ENCODE data around the gene HSPE1. TPM values are rescaled to one million over a fixed set of nuclear protein-coding genes. Genes with fewer than 3 reads are reported as not detected.
"Not testable (repeated sequence)": the region's sequence is repeated elsewhere in the genome, so short reads cannot be mapped to it uniquely, and the experiment has no call there.

Gene HSPE1
- total RNA-seq, 1 donor from 2014 or later, result 115 TPM

DNA sequence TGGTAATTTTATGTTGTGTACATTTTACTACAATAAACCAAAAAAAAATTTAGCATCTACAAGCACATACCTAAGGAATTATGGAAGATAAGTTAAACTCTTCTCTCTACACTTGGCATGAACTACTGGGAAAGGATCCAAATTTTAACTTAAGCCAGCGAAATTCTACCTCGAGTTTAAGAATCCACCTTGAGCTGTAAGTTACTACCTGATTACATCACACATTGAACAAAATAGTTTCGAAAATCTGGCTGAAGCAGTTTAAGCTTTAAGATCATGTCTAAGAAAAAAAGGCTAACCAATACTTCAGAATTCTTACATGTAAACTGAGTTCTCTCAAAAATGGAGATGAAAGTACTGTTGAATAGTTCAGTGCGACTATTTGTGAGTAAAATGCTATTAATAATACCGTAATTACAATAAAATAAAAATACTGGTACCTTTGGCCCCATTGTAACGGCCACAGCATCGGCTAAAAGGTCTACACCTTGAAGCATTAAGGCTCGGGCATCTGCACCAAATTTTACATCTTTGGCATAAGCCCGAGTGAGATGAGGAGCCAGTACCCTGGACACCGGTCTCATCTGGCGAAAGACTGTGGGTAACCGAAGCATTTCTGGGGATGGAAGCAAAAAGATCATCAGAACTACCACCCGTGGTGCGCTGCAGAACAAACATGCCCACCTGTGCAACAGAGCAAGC lies 1.8 kb upstream of the HSPE1 start:
- no peak for DNase-seq (ENCODE audit: low spot score)

DNA sequence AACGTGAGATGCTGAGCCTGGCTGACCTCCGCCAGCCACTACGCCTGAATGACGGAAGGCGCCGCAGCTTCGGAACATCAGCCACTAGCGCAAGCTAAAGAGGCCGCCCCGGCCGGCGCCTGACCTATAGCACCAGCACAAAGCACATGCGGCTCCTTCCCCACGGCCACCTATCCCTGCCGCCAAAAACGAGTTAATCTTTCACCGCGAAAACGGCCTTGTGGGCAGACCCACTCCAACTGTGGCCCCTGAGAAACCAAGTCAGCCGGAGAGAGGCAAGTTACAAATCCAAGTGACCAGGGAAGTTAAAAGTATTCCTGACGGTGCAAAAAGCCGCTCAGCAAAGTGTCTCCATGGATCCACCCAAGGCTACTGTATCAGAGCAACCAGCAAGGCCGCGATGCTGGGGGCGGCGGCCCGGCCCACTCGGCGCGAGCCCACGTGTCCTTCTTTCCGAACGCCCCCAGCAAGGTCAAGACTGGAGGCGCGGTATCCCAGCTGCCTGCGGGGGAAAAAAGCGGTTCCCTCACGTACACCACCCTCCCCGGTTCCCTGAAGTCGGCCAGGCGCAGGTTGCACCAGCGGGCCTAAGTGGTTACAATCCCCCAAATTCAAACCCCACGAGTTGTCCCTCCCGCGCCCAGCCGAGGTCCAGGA lies 1.1 kb upstream of the HSPE1 start:
- DNase-seq (ENCODE audit: low spot score), result peak; percentile 62

GRCh38 chr2:197500503-197501131 lies 438 bp downstream of the HSPE1 start:
- DNase-seq (ENCODE audit: low spot score), result no peak

DNA sequence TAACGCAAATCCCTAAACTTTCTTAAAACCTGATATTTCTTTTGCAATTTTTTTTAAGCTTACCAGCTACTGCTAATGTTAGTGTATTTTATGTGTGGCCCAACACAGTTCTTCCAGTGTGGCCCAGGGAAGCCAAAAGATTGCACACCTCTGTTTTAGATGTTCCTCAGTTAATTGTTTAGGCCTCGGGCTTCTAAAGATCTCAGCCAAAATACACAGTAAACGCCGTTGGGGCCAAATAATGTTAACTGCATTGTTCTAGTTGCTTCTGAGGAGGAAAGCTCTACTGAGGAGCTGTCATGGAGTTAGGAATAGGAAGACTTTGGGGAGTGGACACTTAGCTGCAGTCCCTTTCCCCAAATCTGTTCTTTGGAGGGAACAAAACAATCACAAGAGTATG lies 2.0 kb downstream of the HSPE1 start:
- DNase-seq (ENCODE audit: low spot score), result no peak

GRCh38 chr2:197502685-197503084 lies 2.5 kb downstream of the HSPE1 start:
- DNase-seq (ENCODE audit: low spot score), result no peak

- no peak for DNase-seq (ENCODE audit: low spot score)
Measured at GRCh38 chr2:197504000-197504399, 3.8 kb downstream of the HSPE1 start.

GRCh38 chr2:197504512-197504911 lies 4.3 kb downstream of the HSPE1 start:
- DNase-seq (ENCODE audit: low spot score), result no peak

GRCh38 chr2:197506658-197507057 lies 6.5 kb downstream of the HSPE1 start:
- DNase-seq (ENCODE audit: low spot score), result no peak

GRCh38 chr2:197513915-197514314 lies 13.7 kb downstream of the HSPE1 start:
- no peak for DNase-seq (ENCODE audit: low spot score)

DNA sequence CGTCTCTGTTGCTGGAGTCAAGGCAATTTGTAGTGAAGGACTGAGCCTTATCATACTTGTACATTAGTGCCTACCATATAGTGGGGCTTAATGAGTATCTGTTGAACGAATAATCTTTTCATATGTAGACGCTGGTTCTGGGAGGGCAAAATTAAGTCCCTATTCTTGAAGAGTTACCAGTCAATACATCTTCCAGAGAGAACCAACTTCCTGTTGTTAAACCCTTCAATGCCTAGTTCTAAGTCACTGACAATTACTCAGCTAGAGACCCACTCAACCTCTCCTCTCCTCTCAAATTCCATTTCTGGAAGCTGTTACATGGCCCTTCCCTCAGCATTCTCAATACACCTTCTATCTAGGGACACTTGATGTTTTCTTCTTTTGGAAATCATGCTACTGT lies 14.6 kb downstream of the HSPE1 start:
- no peak for DNase-seq (ENCODE audit: low spot score)

DNA sequence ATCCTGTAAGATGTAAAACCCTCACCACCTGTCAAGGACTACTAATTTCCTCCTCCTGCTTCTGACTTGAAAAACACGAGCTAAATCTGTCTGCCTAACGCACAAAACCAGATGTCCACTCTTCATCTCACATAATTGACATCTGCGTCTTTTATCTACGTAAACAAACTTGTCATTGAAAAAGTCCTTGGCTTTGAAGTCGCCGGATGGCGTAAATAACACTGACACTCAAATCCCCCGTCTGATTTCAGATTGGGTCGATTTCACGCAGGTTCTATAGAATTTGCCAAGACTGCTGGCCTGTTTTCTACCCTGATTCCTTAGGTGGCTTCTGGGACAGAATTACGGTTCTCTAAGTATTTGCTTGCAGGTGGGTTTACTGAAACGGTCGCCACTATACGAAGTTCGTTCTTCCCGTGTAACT lies 15.1 kb downstream of the HSPE1 start:
- no peak for DNase-seq (ENCODE audit: low spot score)

DNA sequence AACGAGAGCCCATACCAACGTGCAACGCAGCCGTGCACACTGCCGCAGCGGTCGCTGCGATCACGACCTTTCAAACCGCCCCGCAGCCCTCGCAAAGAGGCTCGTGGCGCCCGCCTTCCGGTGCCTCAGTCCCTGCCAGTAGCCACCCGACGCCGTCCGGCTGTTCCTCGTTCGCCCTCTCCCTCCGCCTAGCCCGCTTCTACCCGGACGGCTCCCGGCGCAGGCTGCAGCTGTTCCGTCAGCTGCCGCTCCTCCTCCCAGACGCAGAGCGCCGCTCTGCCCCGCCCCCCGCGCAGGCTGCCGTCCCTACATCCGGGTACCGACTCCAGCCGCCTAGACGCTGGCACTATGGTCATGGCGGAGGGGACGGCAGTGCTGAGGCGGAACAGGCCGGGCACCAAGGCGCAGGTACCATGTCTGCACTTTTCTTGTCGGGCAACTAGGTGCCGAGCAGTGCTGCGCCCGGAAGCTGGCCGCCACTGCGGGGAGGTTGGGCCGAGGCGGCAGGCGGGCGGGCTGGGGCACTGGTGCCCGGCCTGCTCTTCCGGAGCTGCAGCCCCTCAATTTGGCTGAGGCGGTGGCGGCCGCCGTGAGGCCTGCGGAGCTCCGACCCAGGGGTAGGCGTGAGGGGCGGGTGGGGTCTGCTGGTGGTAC lies 15.7 kb downstream of the HSPE1 start, which contains the start of gene MOB4:
Gene MOB4, plus strand, starts transcription at position 328 of the 654 bp plus-strand sequence. Its CDS starts 21 bp downstream, at position 349.
- peak; percentile 96 for DNase-seq (ENCODE audit: low spot score)

GRCh38 chr2:197516393-197516761 lies 16.2 kb downstream of the HSPE1 start:
- peak; percentile 14 for DNase-seq (ENCODE audit: low spot score)

DNA sequence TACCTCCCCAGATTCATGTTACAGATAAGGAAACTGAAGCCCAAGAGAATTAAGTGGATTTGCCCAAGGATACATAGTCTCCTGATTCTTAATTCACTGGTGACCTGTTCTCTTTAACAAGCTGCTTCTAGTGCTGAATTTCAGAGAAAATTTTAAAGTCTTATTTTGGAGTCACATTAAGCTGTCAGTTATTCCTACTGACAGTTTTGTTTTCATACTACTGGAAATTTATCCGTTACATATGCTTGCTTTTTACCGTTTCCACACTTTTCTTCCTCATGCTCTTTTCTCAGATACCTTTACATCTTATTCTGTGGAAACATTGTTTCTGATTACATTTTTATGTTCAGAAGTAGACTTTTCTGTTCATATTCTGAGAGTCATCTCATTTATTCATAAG lies 17.0 kb downstream of the HSPE1 start:
- no peak for DNase-seq (ENCODE audit: low spot score)

DNA sequence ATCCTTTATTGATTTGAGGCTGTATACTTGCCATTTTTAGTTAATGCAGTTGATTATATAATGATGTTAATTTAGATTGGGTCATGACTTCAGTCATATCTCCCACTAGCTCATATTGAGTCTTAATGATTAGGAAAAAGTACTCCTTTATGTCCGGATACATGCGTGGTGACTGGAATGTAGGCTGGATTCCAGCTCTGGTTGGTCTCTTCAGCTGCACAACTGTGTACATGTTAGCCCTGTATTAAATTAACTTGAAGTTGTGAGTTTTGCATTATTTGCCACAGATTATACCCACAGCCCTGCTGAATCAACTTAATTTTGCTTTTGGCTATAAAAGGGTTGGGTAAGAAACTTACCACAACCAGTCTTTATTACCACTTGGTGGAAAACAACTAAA lies 38.2 kb downstream of the HSPE1 start:
- no peak for DNase-seq (ENCODE audit: low spot score)

- DNase-seq (ENCODE audit: low spot score), result no peak
Measured at GRCh38 chr2:197539734-197540133, 39.6 kb downstream of the HSPE1 start.

DNA sequence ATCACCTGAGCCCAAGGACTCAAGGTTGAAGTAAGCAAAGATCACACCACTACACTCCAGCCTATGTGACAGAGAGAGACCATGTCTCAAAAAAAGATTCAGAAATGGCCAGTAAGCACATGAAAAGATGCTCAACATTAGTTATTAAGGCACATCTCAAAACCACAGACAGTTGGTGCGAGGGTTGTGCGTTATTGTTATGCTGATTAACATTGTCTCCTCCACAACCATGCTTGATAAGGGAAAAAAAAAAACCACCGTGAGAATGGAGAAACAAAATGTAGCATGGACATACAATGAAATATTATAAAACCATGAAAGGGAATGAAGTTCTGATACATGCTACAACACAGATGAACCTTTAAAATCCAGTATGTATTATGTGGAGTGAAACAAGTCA lies 43.0 kb downstream of the HSPE1 start:
- DNase-seq (ENCODE audit: low spot score), result no peak

- no peak for DNase-seq (ENCODE audit: low spot score)
Measured at GRCh38 chr2:197547163-197547900, 47.2 kb downstream of the HSPE1 start.

DNA sequence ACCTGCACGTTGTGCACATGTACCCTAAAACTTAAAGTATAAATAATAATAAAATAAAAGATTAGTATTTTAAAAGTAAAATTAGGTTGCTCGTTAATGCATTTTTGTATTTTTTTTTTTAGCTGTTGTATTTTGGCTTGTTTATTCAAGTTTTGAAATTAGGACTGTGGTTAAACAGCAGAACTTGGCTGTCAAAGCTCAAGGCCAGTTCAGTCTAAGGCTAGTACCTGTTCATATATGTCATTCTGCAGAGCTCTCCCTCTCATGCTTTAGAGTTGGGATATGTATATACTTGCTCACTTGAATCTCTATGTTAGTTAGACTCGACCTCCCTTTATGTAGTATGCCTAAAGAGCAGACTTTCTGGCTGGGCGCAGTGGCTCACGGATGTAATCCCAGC lies 48.4 kb downstream of the HSPE1 start:
- DNase-seq (ENCODE audit: low spot score), result no peak

- not testable (repeated sequence) for DNase-seq (ENCODE audit: low spot score)
Measured at GRCh38 chr2:197551260-197551659, 51.1 kb downstream of the HSPE1 start.
